NCI-H748 (cell line): ENCODE measurements around the gene TSEN15.

Experiments used
- DNase-seq: peaks from one replicate; lab custom pipeline; 2025; ENCODE audit not compliant: unreplicated experiment; lab: John Stamatoyannopoulos, UW

TSEN15 gene

DNA sequence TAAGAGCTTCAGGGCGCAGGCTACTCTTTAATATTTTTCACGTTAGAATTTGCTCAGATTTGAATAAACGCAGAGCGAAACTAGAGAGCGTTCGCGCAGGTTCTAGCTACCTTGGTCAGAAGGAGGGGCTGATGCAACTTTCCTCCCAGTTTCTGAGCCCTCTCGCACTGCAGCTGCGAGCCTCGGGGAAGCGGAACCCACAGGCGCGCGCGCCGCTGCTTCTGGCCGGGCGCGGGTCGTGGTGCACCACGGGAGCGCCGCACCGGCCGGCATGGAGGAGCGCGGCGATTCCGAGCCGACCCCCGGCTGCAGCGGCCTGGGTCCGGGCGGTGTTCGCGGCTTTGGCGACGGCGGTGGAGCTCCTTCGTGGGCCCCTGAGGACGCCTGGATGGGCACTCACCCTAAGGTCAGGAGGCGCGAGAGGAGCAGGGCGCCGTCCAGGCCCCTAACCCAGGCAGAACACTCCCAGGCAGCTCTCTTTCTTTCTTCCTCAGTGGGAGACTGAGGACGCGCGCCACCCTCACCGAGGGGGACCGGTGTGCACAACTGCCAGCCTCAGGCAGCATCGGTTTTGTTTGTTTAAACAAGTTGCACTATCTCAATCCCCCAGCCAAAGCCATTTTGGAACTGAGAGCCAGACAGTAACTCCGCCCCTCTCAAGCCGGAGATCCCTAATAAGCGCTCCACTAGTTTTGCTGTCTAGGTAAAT lies at the start of gene TSEN15:
Gene TSEN15, plus strand, starts transcription at position 246 of the 709 bp plus-strand sequence. Its CDS starts 26 bp downstream, at position 272.
- DNase-seq: peak; percentile 83

DNA sequence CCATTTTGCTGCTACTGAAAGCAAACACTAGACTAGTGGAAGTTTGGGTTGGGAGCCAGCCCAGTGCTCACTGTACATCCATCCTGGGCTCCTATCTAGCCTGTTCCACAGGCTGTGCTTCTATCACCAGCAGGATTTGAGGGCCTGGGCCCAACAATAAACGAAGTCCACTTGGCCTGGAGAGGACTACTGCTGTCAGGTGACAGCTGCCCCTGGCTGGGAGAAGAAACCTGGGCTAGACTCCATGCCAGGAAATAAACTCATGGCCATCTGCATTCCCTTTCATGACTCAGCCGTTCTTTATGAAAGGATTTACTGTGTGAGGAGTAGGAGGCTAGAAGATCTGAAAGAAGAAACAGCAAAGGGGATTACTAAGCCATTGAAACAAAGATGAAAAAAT lies 49.5 kb upstream of the TSEN15 start:
- no peak for DNase-seq

DNA sequence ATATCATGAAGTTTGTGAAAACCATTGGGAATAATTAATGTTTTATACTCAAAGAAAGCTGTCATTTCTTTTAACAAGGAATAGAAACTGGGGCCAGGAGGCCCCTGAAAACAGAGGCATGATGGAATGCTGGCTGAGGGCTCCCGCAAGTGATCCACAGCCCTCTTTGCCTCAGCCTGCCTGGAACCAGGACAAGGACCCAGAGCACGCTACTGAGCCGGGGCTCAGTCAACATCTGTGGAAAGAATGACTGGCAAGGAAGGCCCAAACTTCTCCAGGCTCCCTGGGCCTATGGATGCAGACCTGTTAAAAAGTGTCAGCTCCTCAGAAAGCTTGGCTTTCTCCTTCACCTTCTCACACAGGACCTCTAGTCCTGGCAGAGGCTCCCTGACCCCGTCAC lies 46.6 kb upstream of the TSEN15 start:
- DNase-seq: no peak

DNA sequence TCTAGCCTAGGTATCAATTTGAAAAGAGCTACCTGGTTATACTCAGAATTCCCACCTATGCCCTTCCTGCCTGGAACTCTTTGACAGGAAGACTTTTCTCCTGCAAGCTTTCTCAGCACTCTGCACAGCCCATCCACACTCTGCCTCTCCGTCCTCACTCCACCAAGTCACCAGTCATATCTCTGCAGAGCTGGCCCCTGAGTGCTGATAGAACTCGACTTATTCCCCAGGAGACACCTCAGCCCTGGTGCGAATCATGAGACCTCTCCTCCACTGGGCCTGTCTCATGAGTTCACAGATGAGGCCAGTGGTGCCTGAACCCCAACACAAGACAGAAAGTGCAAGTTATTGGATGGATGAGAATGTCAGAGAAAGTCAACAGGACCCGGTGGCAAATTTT lies 46.0 kb upstream of the TSEN15 start:
- no peak for DNase-seq

DNA sequence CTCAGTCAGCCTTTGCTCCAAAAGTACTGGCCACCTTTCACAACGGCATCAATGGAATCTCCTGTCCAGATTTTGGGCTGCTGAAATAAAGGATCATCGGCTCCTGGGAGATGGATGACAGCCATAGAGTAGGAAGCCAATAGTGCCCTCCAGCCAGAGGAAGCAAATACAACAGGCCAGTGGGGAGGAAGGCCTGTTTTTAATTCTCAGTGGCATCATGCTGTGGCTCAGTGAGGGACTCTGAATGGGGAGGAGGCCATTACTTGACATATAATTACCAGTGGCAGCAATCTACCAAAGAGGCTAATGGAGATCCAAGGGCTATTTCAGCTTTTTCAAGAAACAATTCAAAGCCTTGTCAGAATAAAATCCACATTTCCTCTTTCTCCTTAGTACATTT lies 40.7 kb upstream of the TSEN15 start:
- peak; percentile 2 for DNase-seq

DNA sequence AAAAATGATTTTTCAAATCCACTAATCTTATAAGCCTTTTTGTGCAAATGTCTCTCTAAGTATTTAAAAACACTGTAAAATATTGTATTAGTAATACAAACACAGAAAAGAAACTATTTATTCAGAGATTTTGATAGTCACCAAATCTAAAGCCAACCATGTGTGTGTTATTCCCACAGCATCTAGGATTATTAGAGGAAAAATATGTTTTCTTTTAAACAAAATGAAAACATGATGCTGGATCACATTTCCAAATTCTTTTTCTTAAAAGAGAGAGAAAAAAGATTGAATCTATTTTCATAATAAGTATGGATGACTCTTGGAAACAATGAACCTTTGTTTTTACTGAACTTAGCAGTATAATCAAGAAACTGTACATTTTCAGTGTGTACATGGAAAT lies 39.3 kb upstream of the TSEN15 start:
- no peak for DNase-seq

DNA sequence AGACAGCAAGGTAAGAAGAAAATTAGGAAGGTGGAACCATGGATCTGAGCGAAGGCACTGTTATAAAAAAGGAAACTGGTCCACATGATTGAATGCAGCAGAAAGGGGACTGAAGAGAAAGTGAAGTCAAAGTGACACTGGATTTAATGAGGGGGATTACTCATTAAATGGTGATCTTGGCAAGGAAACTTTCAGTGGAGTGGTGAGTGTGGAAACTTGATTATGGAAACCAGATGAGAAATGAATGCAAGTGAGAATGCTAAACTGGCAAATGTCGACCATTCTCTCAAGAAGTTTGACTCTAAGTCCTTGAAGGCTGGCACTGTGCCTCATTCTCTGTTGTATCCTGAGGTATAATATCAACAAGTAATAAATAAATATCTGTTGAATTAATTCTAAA lies 37.3 kb upstream of the TSEN15 start:
- DNase-seq: no peak

DNA sequence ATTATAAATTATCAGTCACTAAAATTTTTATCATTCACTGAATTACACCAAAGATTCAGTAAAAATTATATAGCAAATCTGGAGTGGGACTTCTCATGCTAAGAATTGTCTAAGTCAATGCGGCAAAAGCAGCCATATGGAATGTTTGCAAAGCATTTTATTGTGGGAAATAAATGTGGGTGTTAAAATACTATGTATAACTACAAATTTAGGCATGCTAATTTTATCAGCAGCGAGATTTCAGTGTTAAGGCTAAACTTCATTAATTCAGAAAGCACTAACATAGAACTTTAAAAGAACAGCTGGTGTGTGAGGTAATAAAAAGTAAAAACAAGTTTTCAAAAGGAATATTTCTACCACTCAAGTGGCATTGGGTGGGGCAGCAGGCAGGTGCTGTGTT lies 35.4 kb upstream of the TSEN15 start:
- DNase-seq: no peak

DNA sequence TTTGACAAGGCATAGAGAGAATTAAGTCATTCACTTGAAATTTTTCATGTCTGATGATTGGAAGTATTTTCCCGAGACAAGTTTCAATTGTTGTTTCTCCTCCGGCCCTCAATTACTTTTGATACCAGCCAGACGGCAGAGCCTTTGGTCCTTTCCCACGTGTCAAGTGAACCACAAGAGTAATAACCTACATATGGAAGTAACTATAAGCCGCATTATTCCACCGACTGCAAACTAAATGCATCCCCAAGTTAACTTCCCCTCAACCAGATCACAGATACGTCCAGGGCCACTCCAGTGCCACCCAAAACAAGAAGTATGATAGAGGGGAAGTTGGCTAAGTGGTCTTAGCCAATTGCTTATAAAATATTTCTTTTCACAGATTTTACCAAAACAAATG lies 34.2 kb upstream of the TSEN15 start:
- DNase-seq: no peak

DNA sequence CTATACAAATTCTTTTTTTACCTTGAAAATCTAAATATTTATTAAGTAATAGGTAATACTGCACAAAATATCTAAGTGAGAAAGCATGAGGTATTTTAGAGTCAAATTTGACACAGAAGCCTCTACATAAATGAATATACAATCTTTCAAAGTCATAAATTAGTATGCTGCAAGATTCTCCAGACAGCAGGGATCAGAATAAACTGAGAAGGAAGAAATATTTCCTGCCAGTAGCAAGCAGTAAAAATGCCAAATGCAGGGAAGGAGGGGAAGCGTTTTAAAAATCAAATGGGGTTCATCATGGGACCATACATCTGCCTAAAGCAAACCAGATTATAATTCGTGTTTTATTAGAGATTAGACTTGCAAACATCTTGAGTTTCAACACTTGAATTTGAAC lies 32.9 kb upstream of the TSEN15 start:
- no peak for DNase-seq

DNA sequence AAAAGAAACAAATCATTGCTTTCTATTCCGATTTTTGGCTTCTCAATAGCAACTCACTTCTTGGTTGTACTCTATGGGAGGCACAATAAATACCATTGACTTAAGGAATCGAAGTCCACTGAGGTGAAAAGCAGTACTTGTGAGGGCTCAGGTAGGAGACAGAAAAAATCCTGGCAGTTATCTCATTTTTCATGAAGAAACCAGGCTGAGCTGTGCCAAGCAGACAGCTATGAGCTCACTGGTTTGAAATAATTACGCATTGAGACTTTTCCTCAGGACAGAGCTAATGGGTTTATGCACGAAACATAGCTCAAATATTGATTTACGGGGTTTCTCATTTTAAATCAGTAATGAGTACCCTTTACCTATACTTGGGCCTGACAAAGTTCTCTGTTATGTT lies 32.5 kb upstream of the TSEN15 start:
- DNase-seq: no peak

DNA sequence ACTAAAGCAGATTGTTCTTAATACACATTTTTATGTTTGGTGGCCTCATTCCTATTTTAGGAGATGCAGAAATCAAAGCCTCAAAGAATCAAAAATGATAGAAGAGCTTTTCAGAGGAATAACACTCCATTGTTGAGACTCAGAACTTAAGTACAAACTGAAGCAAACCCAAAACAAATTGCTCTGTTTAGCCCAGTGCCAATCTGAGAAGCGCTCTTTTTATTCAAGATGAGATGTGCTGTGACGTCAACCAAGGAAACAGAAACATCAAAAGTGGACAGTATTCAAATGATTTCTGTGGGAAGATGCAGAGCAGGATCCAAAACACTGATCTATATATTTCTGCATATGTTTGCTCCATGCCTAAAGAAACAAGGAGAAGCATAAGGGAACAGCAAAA lies 32.0 kb upstream of the TSEN15 start:
- no peak for DNase-seq

DNA sequence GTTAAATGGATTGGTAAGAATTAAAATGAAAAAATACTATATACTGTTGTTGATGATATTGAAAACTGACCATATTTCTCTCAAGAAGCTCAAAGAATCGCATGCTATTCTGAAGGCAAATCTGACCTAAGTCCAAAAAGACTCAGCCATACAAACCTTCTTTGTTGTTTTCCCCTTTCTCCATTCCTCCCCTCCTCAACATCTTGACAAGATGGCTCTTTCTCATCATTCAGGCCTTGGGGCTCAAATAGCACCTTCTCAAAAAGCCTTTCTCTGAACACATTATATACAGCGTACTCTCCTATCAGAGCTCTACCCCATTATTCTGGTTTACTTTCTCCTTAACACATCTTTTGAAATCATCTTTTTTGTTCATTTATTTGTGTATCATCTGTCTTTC lies 31.2 kb upstream of the TSEN15 start:
- no peak for DNase-seq

DNA sequence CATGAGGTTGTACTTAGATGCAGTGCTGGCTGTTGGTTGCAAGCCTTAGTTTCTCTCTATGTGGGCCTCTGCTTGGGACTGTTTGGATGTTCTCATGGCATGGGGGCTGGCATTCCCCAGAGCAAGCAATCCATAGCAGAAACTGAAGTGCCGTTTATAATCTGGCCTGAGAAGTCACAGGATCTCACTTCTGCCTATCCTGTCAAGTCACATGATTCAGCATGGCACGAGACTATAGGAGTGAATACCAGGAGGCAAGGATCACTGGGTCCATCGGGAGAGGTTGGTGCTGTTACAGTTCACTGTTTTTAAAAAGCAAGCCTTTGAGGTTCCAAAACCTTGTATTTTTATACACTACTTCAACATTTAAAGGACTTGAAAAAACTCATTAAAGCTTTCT lies 30.7 kb upstream of the TSEN15 start:
- no peak for DNase-seq

DNA sequence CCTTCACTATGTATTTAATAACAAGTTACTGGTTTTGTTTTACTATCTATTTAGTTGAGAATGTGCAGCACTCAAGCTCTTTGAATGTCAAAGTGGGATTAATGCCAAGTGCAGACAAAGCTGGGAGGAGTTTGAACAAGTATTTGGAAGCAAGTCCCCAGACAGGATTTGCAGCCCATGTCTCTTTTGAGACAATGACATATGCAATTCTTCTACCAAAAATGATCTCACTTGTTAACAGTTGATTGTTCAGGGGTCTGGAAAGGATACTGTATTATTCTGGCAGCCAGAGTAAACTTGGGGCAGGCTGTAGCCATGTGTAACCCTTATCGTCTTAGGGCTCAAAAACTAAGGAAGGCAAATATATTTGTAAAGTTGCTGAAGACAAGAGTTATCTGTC lies 29.8 kb upstream of the TSEN15 start:
- DNase-seq: peak; percentile 9

DNA sequence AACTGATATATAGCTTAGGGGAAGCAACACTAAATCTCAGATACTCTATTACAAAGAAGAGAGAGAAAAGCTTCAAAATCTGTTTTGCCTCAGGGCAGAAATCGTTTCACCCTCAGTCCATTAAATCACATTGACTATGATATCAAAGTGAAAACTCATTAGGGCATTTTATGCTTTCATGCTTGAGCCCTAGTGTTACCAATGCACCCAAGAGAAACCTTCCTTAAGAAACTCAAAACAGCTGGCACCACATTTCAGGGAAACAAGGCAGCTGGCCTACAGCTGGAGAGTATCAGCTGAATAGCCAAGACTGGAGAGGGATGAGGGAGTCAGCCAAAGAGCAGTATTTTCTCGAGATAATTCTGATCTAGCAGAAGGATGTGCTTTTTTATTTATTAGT lies 28.9 kb upstream of the TSEN15 start:
- DNase-seq: no peak

DNA sequence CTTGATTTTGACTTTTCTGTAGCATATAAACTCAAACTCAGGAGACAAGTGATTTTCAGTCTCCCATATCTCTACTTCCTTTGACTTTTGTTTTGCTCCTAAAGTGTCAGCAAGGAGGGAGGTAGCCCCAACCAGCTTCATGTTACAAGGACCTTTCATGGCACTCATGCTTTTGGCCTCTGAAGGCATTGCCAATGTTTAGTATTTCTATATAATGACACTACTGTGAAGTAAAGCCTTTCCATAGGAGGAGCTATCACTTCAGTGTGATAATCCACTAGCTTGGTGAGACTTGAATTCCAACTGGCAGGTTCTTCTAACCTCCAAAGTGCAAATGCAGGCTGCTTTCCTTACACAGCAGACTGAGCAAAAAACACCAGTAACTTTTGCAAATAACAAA lies 28.4 kb upstream of the TSEN15 start:
- DNase-seq: no peak

DNA sequence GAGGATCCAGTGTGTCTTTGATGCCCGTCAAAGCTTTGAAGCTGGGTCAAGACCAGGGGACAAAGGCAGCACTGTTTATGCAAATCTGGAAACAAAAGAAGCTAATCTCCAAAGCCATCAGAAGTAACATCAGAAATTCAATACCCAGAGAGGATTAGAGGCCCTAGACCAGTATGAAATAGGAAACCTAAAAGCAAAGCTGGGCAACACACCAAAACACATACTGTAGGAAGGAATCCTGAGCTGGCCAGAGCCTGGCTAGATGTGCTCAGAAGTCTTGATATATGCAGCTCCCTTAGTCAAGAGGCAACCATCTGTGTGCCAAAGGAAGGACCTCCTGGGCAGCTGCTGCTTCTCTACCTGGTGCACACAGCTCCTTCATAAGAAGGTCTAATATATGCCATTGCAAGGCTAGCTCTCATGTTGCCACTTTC lies 26.3 kb upstream of the TSEN15 start:
- peak; percentile 2 for DNase-seq

DNA sequence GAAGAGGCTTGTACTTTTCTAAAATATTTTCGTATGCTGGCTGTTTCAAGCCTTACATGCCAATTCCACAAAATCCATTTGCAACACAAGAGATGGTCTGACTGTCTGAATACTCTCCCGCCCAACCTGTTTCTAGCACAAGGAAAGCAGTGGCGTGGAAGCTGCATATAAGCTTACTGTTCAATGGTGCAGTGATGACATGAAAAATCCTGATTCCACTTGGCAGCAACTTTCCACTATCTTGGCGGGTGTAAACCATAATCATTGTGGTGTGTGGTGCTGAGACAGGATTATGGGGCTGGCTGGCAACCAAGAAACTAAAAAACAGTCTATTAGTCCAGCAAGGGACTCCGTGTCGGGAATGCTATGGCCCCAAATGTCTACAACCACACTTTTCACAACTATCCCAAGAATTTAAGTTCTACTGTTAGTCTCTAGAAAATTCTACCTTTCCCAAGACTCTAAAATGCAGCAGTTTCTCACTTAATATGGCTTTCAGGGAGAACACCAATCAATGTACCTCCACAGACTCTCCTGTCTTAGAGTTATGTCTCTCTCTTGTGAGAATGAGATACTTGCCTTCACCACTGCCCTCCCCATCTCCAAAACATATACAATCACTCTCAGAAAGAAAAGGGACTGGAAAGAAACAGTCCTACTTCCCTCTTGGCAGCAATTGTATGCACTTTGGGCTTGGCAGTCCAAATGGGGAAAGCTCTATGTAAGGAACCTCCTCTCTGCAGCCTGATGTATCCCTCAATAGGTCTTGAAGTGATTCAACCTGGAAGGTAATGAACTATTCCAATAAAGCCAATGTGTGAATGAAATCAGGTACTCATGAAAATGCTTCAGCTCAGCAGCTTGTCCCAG lies 23.5 kb upstream of the TSEN15 start:
- DNase-seq: no peak

DNA sequence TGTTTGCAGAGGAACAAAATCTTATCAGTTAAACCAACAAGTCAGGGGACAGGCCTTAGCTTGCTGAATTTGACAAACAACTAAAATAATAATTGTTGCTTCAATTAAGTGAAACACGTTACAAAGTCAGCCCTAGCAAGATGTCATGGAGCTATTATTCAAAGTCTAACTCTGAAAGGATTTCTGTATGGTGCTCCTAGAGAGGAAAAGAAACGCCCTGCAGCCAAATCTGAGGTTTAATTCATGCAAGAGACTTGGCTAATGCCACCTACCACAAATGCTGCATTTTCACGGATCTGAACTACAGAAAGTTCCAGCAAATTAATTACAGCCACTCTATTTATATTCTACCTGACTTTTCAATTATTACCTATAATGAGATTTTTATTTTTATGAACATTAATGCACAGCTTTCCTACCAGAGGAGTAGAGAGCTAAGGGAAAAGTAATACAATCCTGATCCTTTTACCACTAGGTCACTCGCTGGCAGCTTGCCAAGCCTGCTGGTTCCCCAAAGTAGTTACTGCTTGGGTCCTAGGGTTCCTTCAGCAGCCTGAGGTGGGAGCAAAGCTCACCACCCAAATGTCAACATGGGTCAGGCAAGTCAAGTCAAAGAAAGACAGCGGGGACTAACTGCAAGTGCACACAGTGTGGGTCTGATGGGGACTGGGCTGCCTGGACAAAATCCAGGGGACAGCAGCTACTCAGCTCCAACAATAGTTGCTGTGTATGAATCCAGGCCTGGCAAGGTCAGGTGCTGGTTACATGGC lies 22.5 kb upstream of the TSEN15 start:
- no peak for DNase-seq

DNA sequence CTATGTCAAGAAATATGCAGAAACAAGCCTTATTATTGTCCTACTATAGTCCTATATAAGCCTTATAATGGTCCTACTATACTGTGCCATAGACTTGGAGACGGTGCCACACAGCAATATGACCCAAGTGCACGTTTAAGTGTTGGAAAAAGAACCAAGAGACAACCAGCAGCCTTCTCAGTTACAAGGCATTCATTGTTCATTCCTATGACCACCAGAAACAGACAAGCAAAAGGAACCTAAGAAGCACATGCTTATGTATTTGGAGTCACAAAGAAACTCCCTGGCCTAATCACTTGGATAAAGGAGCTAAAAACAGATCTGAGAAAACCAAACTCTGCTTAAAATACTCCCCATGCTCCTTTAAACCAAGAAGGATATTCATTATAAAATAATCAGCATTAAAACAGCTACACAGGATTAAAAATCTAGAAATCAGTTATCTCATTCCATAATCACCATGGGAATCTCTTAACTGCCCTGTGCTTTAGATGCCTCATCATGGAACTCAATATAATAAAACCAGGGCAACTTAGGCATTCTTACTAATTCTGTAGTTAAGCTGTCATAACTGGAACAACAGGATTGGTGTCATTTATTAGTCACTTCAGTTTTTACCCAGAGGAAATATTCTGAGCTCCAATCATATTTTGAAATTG lies 21.0 kb upstream of the TSEN15 start:
- no peak for DNase-seq
